ENCODE data around the gene LCN2.

LCN2 gene

GRCh38 chr9:128167209-128167608, 18.0 kb downstream of the LCN2 start:
- no peak for TF ChIP-seq REST (IDR thresholded peaks at IDR 0.05; ENCODE audit: insufficient read depth in 1 of 2, low read depth in 2 of 2, low read length in 2 of 2)
- no peak for TF ChIP-seq TAF1 (IDR thresholded peaks at IDR 0.05; ENCODE audit: borderline replicate concordance, insufficient read depth, low read length)
- no peak for TF ChIP-seq POLR2AphosphoS5 (IDR thresholded peaks at IDR 0.05; ENCODE audit: low read depth, low read length)
- TF ChIP-seq FOXP2 (optimal IDR thresholded peaks at IDR 0.05; ENCODE audit: borderline replicate concordance, extremely low read depth, extremely low read length, insufficient read depth), result no peak
- no peak for TF ChIP-seq SIN3A (IDR thresholded peaks at IDR 0.05; ENCODE audit: borderline replicate concordance, insufficient read depth, low read length)

- no peak for TF ChIP-seq FOXP2 (optimal IDR thresholded peaks at IDR 0.05; ENCODE audit: borderline replicate concordance, extremely low read depth, extremely low read length, insufficient read depth)
- TF ChIP-seq TAF1 (IDR thresholded peaks at IDR 0.05; ENCODE audit: borderline replicate concordance, insufficient read depth, low read length), result no peak
- TF ChIP-seq SIN3A (IDR thresholded peaks at IDR 0.05; ENCODE audit: borderline replicate concordance, insufficient read depth, low read length), result no peak
- TF ChIP-seq POLR2AphosphoS5 (IDR thresholded peaks at IDR 0.05; ENCODE audit: low read depth, low read length), result no peak
- TF ChIP-seq REST (IDR thresholded peaks at IDR 0.05; ENCODE audit: insufficient read depth in 1 of 2, low read depth in 2 of 2, low read length in 2 of 2), result no peak
Measured at GRCh38 chr9:128168731-128169308, 19.6 kb downstream of the LCN2 start.

- TF ChIP-seq REST (IDR thresholded peaks at IDR 0.05; ENCODE audit: insufficient read depth in 1 of 2, low read depth in 2 of 2, low read length in 2 of 2), result no peak
- no peak for TF ChIP-seq POLR2AphosphoS5 (IDR thresholded peaks at IDR 0.05; ENCODE audit: low read depth, low read length)
- no peak for TF ChIP-seq SIN3A (IDR thresholded peaks at IDR 0.05; ENCODE audit: borderline replicate concordance, insufficient read depth, low read length)
- no peak for TF ChIP-seq TAF1 (IDR thresholded peaks at IDR 0.05; ENCODE audit: borderline replicate concordance, insufficient read depth, low read length)
- no peak for TF ChIP-seq FOXP2 (optimal IDR thresholded peaks at IDR 0.05; ENCODE audit: borderline replicate concordance, extremely low read depth, extremely low read length, insufficient read depth)
Measured at GRCh38 chr9:128169492-128169891, 20.2 kb downstream of the LCN2 start.

- TF ChIP-seq REST (IDR thresholded peaks at IDR 0.05; ENCODE audit: insufficient read depth in 1 of 2, low read depth in 2 of 2, low read length in 2 of 2), result no peak
- no peak for TF ChIP-seq SIN3A (IDR thresholded peaks at IDR 0.05; ENCODE audit: borderline replicate concordance, insufficient read depth, low read length)
- no peak for TF ChIP-seq POLR2AphosphoS5 (IDR thresholded peaks at IDR 0.05; ENCODE audit: low read depth, low read length)
- no peak for TF ChIP-seq TAF1 (IDR thresholded peaks at IDR 0.05; ENCODE audit: borderline replicate concordance, insufficient read depth, low read length)
- TF ChIP-seq FOXP2 (optimal IDR thresholded peaks at IDR 0.05; ENCODE audit: borderline replicate concordance, extremely low read depth, extremely low read length, insufficient read depth), result no peak
Measured at GRCh38 chr9:128169925-128170324, 20.7 kb downstream of the LCN2 start.
